Ureter (tissue), 1 donor: ENCODE results near the gene RIMOC1. TPM values are rescaled to one million over a fixed set of nuclear protein-coding genes. Genes with fewer than 3 reads are reported as not detected.
"Not testable (repeated sequence)": the region's sequence is repeated elsewhere in the genome, so short reads cannot be mapped to it uniquely, and the experiment has no call there.

Experiments used
- DNase-seq: peaks from one replicate; pipeline ENCODE4 v3.0.0-alpha.2; 2020; ENCODE audit warnings: low spot score
- total RNA-seq: library from RNA; stranded (reverse); gene quantifications from one replicate; pipeline ENCODE4 v1.2.4, GENCODE V29; 2023
- donor health status: DM: yes; HTN: yes; CAD: no.

Gene RIMOC1
- total RNA-seq, 1 donor from 2014 or later = 33.0 TPM

GRCh38 chr5:41891066-41891707 is 13.0 kb upstream of the RIMOC1 start:
- no peak for DNase-seq

GRCh38 chr5:41892031-41892430 is 12.1 kb upstream of the RIMOC1 start:
- DNase-seq = no peak

- no peak for DNase-seq
Measured at GRCh38 chr5:41893074-41893851, 10.9 kb upstream of the RIMOC1 start.

- no peak for DNase-seq
Measured at GRCh38 chr5:41896230-41896629, 7.9 kb upstream of the RIMOC1 start.

GRCh38 chr5:41903382-41903891 is 707 bp upstream of the RIMOC1 start:
- DNase-seq = no peak

- DNase-seq = no peak
Measured at GRCh38 chr5:41906151-41906550, 2.0 kb downstream of the RIMOC1 start.

GRCh38 chr5:41908374-41909079 is 4.4 kb downstream of the RIMOC1 start:
- DNase-seq = no peak

- no peak for DNase-seq
Measured at GRCh38 chr5:41918105-41918504, 14.0 kb downstream of the RIMOC1 start.

GRCh38 chr5:41921166-41921565 is 17.0 kb downstream of the RIMOC1 start:
- no peak for DNase-seq

- DNase-seq = no peak
Measured at GRCh38 chr5:41921874-41922273, 17.7 kb downstream of the RIMOC1 start.

GRCh38 chr5:41924526-41924871 is 20.4 kb downstream of the RIMOC1 start:
- no peak for DNase-seq

- peak; percentile 88 for DNase-seq
Measured at GRCh38 chr5:41924872-41925554, 20.9 kb downstream of the RIMOC1 start, which contains the start of gene FBXO4. TSS of gene FBXO4 (plus strand) at chr5:41925281. CDS start at chr5:41925310, 29 bp downstream.

GRCh38 chr5:41925555-41925951 is 21.4 kb downstream of the RIMOC1 start:
- peak; percentile 47 for DNase-seq

GRCh38 chr5:41927604-41928003 is 23.5 kb downstream of the RIMOC1 start:
- DNase-seq = no peak

GRCh38 chr5:41929035-41929434 is 24.9 kb downstream of the RIMOC1 start:
- DNase-seq = no peak

GRCh38 chr5:41932770-41933169 is 28.6 kb downstream of the RIMOC1 start:
- no peak for DNase-seq

GRCh38 chr5:41935544-41935943 is 31.4 kb downstream of the RIMOC1 start:
- no peak for DNase-seq

GRCh38 chr5:41940641-41941040 is 36.5 kb downstream of the RIMOC1 start:
- DNase-seq = no peak

GRCh38 chr5:41945332-41945955 is 41.3 kb downstream of the RIMOC1 start:
- DNase-seq = not testable (repeated sequence)

GRCh38 chr5:41951224-41951623 is 47.1 kb downstream of the RIMOC1 start:
- no peak for DNase-seq
